GM19438 (cell line): ENCODE data around the gene ADCY6.
"Not testable (repeated sequence)": the region's sequence is repeated elsewhere in the genome, so short reads cannot be mapped to it uniquely, and the experiment has no call there.

Source experiments
- ATAC-seq: cut with Tn5 transposase; IDR thresholded peaks from one replicate; pipeline ENCODE4 v1.9.1; 2021; ENCODE audit warnings: low read depth; ENCODE audit not compliant: unreplicated experiment

Gene ADCY6

GRCh38 chr12:48764521-48764920 lies 24.4 kb downstream of the ADCY6 start:
- ATAC-seq: no peak

GRCh38 chr12:48758737-48759136 lies 30.2 kb downstream of the ADCY6 start:
- no peak for ATAC-seq

GRCh38 chr12:48758186-48758585 lies 30.7 kb downstream of the ADCY6 start:
- no peak for ATAC-seq

GRCh38 chr12:48750769-48751356 lies 38.0 kb downstream of the ADCY6 start:
- ATAC-seq: no peak

GRCh38 chr12:48750215-48750614 lies 38.7 kb downstream of the ADCY6 start:
- ATAC-seq: no peak

- ATAC-seq: no peak
Measured at GRCh38 chr12:48744251-48745008, 44.5 kb downstream of the ADCY6 start.

GRCh38 chr12:48739618-48740269 lies 49.1 kb downstream of the ADCY6 start:
- no peak for ATAC-seq

- ATAC-seq: no peak
Measured at GRCh38 chr12:48736456-48736855, 52.4 kb downstream of the ADCY6 start.

- ATAC-seq: no peak
Measured at GRCh38 chr12:48728807-48729206, 60.1 kb downstream of the ADCY6 start.

- ATAC-seq: not testable (repeated sequence)
Measured at GRCh38 chr12:48720737-48721136, 68.2 kb downstream of the ADCY6 start.

- not testable (repeated sequence) for ATAC-seq
Measured at GRCh38 chr12:48720171-48720570, 68.7 kb downstream of the ADCY6 start.

- not testable (repeated sequence) for ATAC-seq
Measured at GRCh38 chr12:48719002-48719401, 69.9 kb downstream of the ADCY6 start.

GRCh38 chr12:48717252-48717695 lies 71.6 kb downstream of the ADCY6 start:
- peak; percentile 4 for ATAC-seq

GRCh38 chr12:48716493-48717251 lies 72.2 kb downstream of the ADCY6 start, which contains the start of gene CCNT1:
Gene CCNT1 (minus strand): TSS chr12:48716707. CDS start chr12:48716675, 32 bp downstream.
- ATAC-seq: peak; percentile 98
